IMR-90 (cell line): ENCODE results near the gene CSDE1. TPM values are rescaled to one million over a fixed set of nuclear protein-coding genes. Genes with fewer than 3 reads are reported as not detected.
A peak's percentile ranks its signal among the peaks of the same experiment; 100 is the strongest.

Experiments
- ATAC-seq: fragments of 200-7000 bp; cut with Tn5 transposase; 2 replicates; pipeline ENCODE4 v1.9.1; 2020; ENCODE audit warnings: low read depth, mild to moderate bottlenecking, moderate library complexity
- BruUV-seq: library from RNA; stranded (reverse); fragments of 400-500 nt; replicated peaks from 2 replicates; lab custom pipeline; 2021; lab: Mats Ljungman, UMichigan
- CTCF ChIA-PET: fragments of 300-600 bp; formaldehyde crosslinking; extraction: SDS; loops from one replicate; lab custom pipeline; 2021; ENCODE audit warnings: antibody characterized with exemption; lab: Yijun Ruan, JAX
- POLR2A ChIA-PET: fragments of 300-600 bp; sonication (Branson Sonifier 250); formaldehyde crosslinking; loops from one replicate; lab custom pipeline; 2022; ENCODE audit warnings: antibody characterized with exemption; ENCODE audit not compliant: unreplicated experiment; lab: Charles Lee
- DNase-seq: peaks from one replicate; pipeline ENCODE4 v3.0.0; 2013
- H2AFZ ChIP-seq: replicated peaks from 2 replicates; pipeline ENCODE3; 2013; ENCODE audit warnings: low read length, mild to moderate bottlenecking; ENCODE audit not compliant: poor library complexity
- H2AK5ac ChIP-seq: 2 replicates; pipeline ENCODE4 v1.6.1; 2013; ENCODE audit warnings: low read depth, low read length, inconsistent platforms
- H2AK9ac ChIP-seq: replicated peaks from 2 replicates; pipeline ENCODE3; 2013; ENCODE audit warnings: mild to moderate bottlenecking, low read depth, low read length, moderate library complexity; ENCODE audit not compliant: poor library complexity
- H2BK120ac ChIP-seq: 2 replicates; pipeline ENCODE4 v1.6.1; 2013; ENCODE audit warnings: low read depth, low read length, inconsistent platforms
- H2BK15ac ChIP-seq: 3 replicates; pipeline ENCODE4 v1.6.1; 2013; ENCODE audit warnings: low read depth, low read length, inconsistent platforms
- H2BK20ac ChIP-seq: 2 replicates; pipeline ENCODE4 v1.6.1; 2013; ENCODE audit warnings: low read depth, mild to moderate bottlenecking, inconsistent platforms, low read length, moderate library complexity
- H2BK5ac ChIP-seq: 2 replicates; pipeline ENCODE4 v1.6.1; 2013; ENCODE audit warnings: mild to moderate bottlenecking, low read depth, low read length, inconsistent platforms; ENCODE audit not compliant: poor library complexity, severe bottlenecking
- H3K14ac ChIP-seq: replicated peaks from 2 replicates; pipeline ENCODE4 v1.6.1; 2013; ENCODE audit warnings: low read depth, low read length, inconsistent platforms
- H3K18ac ChIP-seq: 2 replicates; pipeline ENCODE4 v1.6.1; 2013; ENCODE audit warnings: low read depth, low read length, control low read depth
- H3K23ac ChIP-seq: 2 replicates; pipeline ENCODE4 v1.6.1; 2013; ENCODE audit warnings: low read depth, low read length, inconsistent platforms
- H3K27ac ChIP-seq: 2 replicates; pipeline ENCODE4 v1.5.1; 2013; ENCODE audit warnings: mild to moderate bottlenecking, control low read depth, low read length; ENCODE audit not compliant: insufficient read depth
- H3K27me3 ChIP-seq: 2 replicates; pipeline ENCODE4 v1.6.1; 2013; ENCODE audit warnings: low read length; ENCODE audit not compliant: control insufficient read depth, insufficient read depth
- H3K36me3 ChIP-seq: 2 replicates; pipeline ENCODE4 v1.6.1; 2013; ENCODE audit warnings: low read length, mixed read lengths; ENCODE audit not compliant: control insufficient read depth, insufficient read depth
- H3K4ac ChIP-seq: 2 replicates; pipeline ENCODE4 v1.6.1; 2013; ENCODE audit warnings: low read depth, low read length, inconsistent platforms
- H3K4me1 ChIP-seq: 2 replicates; pipeline ENCODE4 v1.6.1; 2013; ENCODE audit warnings: low read length, mixed read lengths; ENCODE audit not compliant: control insufficient read depth, insufficient read depth
- H3K4me2 ChIP-seq: 2 replicates; pipeline ENCODE4 v1.6.1; 2013; ENCODE audit warnings: low read depth, mild to moderate bottlenecking, control low read depth, low read length, moderate library complexity
- H3K4me3 ChIP-seq: 2 replicates; pipeline ENCODE4 v1.5.1; 2013; ENCODE audit warnings: low read depth, mild to moderate bottlenecking, control low read depth, low read length, moderate library complexity; ENCODE audit not compliant: insufficient read depth
- H3K56ac ChIP-seq: 2 replicates; pipeline ENCODE4 v1.6.1; 2013; ENCODE audit warnings: low read length, inconsistent platforms; ENCODE audit not compliant: insufficient read depth; ENCODE audit errors: extremely low read depth
- H3K79me1 ChIP-seq, 2 experiments: 2 replicates each; pipeline ENCODE4 v1.6.1; 2013; ENCODE audit warnings: low read length in 2 of 2, inconsistent platforms in 1 of 2, low read depth in 1 of 2
- H3K9ac ChIP-seq: 2 replicates; pipeline ENCODE4 v1.6.1; 2013; ENCODE audit warnings: low read depth, low read length, control low read depth
- H3K9me1 ChIP-seq: 2 replicates; pipeline ENCODE4 v1.6.1; 2013; ENCODE audit warnings: low read length, inconsistent platforms; ENCODE audit not compliant: insufficient read depth
- H3K9me3 ChIP-seq: 2 replicates; pipeline ENCODE4 v1.6.1; 2013; ENCODE audit warnings: low read length; ENCODE audit not compliant: control insufficient read depth, insufficient read depth
- H4K20me1 ChIP-seq: 2 replicates; pipeline ENCODE4 v1.6.1; 2013; ENCODE audit warnings: low read length, inconsistent platforms; ENCODE audit not compliant: insufficient read depth
- H4K5ac ChIP-seq: 2 replicates; pipeline ENCODE4 v1.6.1; 2013; ENCODE audit warnings: mild to moderate bottlenecking, low read depth, low read length, control low read depth
- H4K8ac ChIP-seq, 2 experiments: 2 replicates each; pipeline ENCODE4 v1.6.1; 2013; ENCODE audit warnings: low read depth in 2 of 2, low read length in 2 of 2, control low read depth in 1 of 2, inconsistent platforms in 1 of 2
- H4K91ac ChIP-seq: 2 replicates; pipeline ENCODE4 v1.6.1; 2013; ENCODE audit warnings: low read depth, low read length, inconsistent platforms; ENCODE audit not compliant: insufficient read depth
- CEBPB ChIP-seq: IDR thresholded peaks from 2 replicates; pipeline ENCODE4 v1.6.1; 2012; ENCODE audit warnings: low read depth, low read length, improper control_type of control experiment
- CTCF ChIP-seq: conservative IDR thresholded peaks from 2 replicates; pipeline ENCODE4 v1.5.1; 2012; ENCODE audit warnings: mild to moderate bottlenecking, low read depth, low read length, improper control_type of control experiment
- ELK1 ChIP-seq: fragments of 150-350 bp; IDR thresholded peaks from 2 replicates; pipeline ENCODE4 v1.6.1; 2016; ENCODE audit warnings: low read depth, mild to moderate bottlenecking, low read length, moderate library complexity, borderline replicate concordance
- FOS ChIP-seq: fragments of 150-350 bp; IDR thresholded peaks from 2 replicates; pipeline ENCODE4 v1.6.1; 2016; ENCODE audit warnings: low read depth, low read length
- MAZ ChIP-seq: IDR thresholded peaks from 2 replicates; pipeline ENCODE4 v1.6.1; 2012; ENCODE audit warnings: low read depth, mild to moderate bottlenecking, low read length, improper control_type of control experiment, moderate library complexity, borderline replicate concordance
- POLR2A ChIP-seq: IDR thresholded peaks from 2 replicates; pipeline ENCODE4 v1.6.1; 2012; ENCODE audit warnings: mild to moderate bottlenecking, low read depth, low read length
- RAD21 ChIP-seq: IDR thresholded peaks from 2 replicates; pipeline ENCODE4 v1.6.1; 2012; ENCODE audit warnings: low read length, improper control_type of control experiment
- RFX5 ChIP-seq: IDR thresholded peaks from 2 replicates; pipeline ENCODE4 v1.8.0; 2012; ENCODE audit warnings: low read depth, mild to moderate bottlenecking, low read length, moderate library complexity
- USF2 ChIP-seq: fragments of 150-350 bp; IDR thresholded peaks from 2 replicates; pipeline ENCODE4 v1.6.1; 2017; ENCODE audit warnings: mild to moderate bottlenecking, antibody characterized with exemption, low read length, low read depth
- WGBS, 2 experiments: methylation state at CpG; one replicate each; pipeline versions ENCODE4 v1.1.5 to v1.1.7; 2013; ENCODE audit warnings: missing lambda C conversion rate in 2 of 2; ENCODE audit not compliant: insufficient read length in 1 of 2; ENCODE audit errors: extremely low coverage in 2 of 2; 5-methylcytosine and 5-hydroxymethylcytosine counted together
- dilution Hi-C: fragments of 300-500 bp; cut with HindIII; formaldehyde crosslinking; loops from one replicate; pipeline ENCODE4 v1.14.3; 2018; ENCODE audit warnings: low sequenced_read_pairs; ENCODE audit not compliant: unreplicated experiment
- in situ Hi-C: fragments of 300-500 bp; cut with MboI; formaldehyde crosslinking; loops from 3 replicates; pipeline ENCODE4 v1.14.3; 2019; ENCODE audit warnings: low sequenced_read_pairs, inconsistent platforms, mixed read lengths
- intact Hi-C: fragments of 100-400 bp; cut with micrococcal nuclease; formaldehyde crosslinking; loops from 2 replicates; pipeline ENCODE4 v1.10.0; 2022
- polyA plus RNA-seq, 3 experiments: library from polyadenylated mRNA; depleted of rRNA; stranded (reverse); fragments of >200 nt; gene quantifications; 2 replicates each; pipeline ENCODE4 v1.2.3, GENCODE V29; 2012; ENCODE audit warnings: low replicate concordance in 1 of 3
- total RNA-seq: library from RNA; depleted of rRNA; stranded (reverse); fragments of >200 nt; gene quantifications from 2 replicates; pipeline ENCODE4 v1.2.3, GENCODE V29; 2012

The CSDE1 gene
- total and polyA plus RNA-seq, 2 of the 4 experiments (the other 2 are of a cell fraction) = 190 to 879 TPM

- TF ChIP-seq USF2 = peak; percentile 97
These were observed 41.2 kb downstream of the CSDE1 start, which contains the start of gene NRAS (continued) for GRCh38 chr1:114716304-114717170.

GRCh38 chr1:114715952-114716303 is 41.9 kb downstream of the CSDE1 start:
- no peaks in the 10 kb centered on the region for H3K4me1 ChIP-seq
- peaks cover 26% of the 10 kb centered on the region for H3K36me3 ChIP-seq
- dilution Hi-C loops (no loop called here), intact Hi-C loops (loop anchor here (1.0 to 5.0 kb wide), 4 partner anchors 42 to 737 kb away; partner anchors contain the start of genes BCAS2 and OLFML3), in situ Hi-C loops (loop anchor here (25.0 kb wide), 1 partner anchor 754 kb away; no protein-coding TSS in a partner anchor)
- DNase-seq = no peak
- H4K8ac ChIP-seq = peak overlapping the region; percentile 99 to 100
- H3K79me1 ChIP-seq = peaks cover 27 to 31% of the 10 kb centered on the region in 2 experiments
- H3K9ac ChIP-seq = peak overlapping the region; percentile 99
- no peak overlapping the region for H3K18ac ChIP-seq
- H3K56ac ChIP-seq = peak overlapping the region; percentile 100
- H4K5ac ChIP-seq = peak overlapping the region; percentile 99
- peak overlapping the region; percentile 99 for H4K91ac ChIP-seq
- H2AK9ac ChIP-seq = peak overlapping the region; percentile 96
- BruUV-seq = no TSS peak
- H3K9me3 ChIP-seq = no peaks in the 10 kb centered on the region
- POLR2A ChIA-PET = interaction anchor here (0.5 to 1.5 kb wide), 2 partner anchors 9 to 41 kb away, joined by 3 read pairs; no protein-coding TSS in a partner anchor
- H3K4ac ChIP-seq = peak overlapping the region; percentile 98
- no peak overlapping the region for H2BK20ac ChIP-seq
- no peaks in the 10 kb centered on the region for H4K20me1 ChIP-seq
- H2BK15ac ChIP-seq = 0 out of 3 replicates have a peak overlapping the region, but pooled peaks have one; percentile 19
- peak overlapping the region; percentile 99 for H3K14ac ChIP-seq
- H2BK5ac ChIP-seq = peak overlapping the region; percentile 94
- no peaks in the 10 kb centered on the region for H3K9me1 ChIP-seq
- H3K27ac ChIP-seq = peak overlapping the region; percentile 96
- H3K23ac ChIP-seq = peak overlapping the region; percentile 97
- peak overlapping the region; percentile 96 for H3K4me2 ChIP-seq
- H3K27me3 ChIP-seq = no peaks in the 10 kb centered on the region
- 40% methylated on average over 1 of the region's 4 CpGs; no CpG with 5 or more reads in 1 of the 2 experiments for WGBS, 2 experiments
- peak overlapping the region; percentile 58; the same call in 1 of the 2 replicates for H2BK120ac ChIP-seq
- H2AK5ac ChIP-seq = peak overlapping the region; percentile 97
- peak; percentile 4; the same call in 1 of the 2 replicates for ATAC-seq
- H2AFZ ChIP-seq = peak overlapping the region; percentile 63
- CTCF ChIA-PET = interaction anchor here (1.2 kb wide), 1 partner anchor 47 kb away, joined by 3 read pairs; no protein-coding TSS in a partner anchor
- H3K4me3 ChIP-seq = peak overlapping the region; percentile 86
- no peak for TF ChIP-seq MAZ
- TF ChIP-seq USF2 = no peak
- TF ChIP-seq FOS = no peak
- TF ChIP-seq CTCF = no peak
- no peak for TF ChIP-seq RAD21
- TF ChIP-seq RFX5 = no peak
- no peak for TF ChIP-seq POLR2A
- TF ChIP-seq ELK1 = no peak
- TF ChIP-seq CEBPB = no peak
